DOHH2 (cell line): ENCODE data around the gene TSPO.

Source experiments
- CTCF ChIP-seq: fragments of 200-600 bp; sonication (generic); IDR thresholded peaks from one replicate; pipeline ENCODE4 v1.5.1; 2014; ENCODE audit warnings: antibody characterized with exemption, mild to moderate bottlenecking, low read depth, low read length; ENCODE audit not compliant: poor library complexity, severe bottlenecking
- EZH2phosphoT487 ChIP-seq: fragments of 200-600 bp; sonication (generic); IDR thresholded peaks from 2 replicates; pipeline ENCODE4 v1.6.1; 2017; ENCODE audit warnings: borderline replicate concordance, mild to moderate bottlenecking, antibody characterized with exemption, low read length, moderate library complexity, mixed read lengths

DNA sequence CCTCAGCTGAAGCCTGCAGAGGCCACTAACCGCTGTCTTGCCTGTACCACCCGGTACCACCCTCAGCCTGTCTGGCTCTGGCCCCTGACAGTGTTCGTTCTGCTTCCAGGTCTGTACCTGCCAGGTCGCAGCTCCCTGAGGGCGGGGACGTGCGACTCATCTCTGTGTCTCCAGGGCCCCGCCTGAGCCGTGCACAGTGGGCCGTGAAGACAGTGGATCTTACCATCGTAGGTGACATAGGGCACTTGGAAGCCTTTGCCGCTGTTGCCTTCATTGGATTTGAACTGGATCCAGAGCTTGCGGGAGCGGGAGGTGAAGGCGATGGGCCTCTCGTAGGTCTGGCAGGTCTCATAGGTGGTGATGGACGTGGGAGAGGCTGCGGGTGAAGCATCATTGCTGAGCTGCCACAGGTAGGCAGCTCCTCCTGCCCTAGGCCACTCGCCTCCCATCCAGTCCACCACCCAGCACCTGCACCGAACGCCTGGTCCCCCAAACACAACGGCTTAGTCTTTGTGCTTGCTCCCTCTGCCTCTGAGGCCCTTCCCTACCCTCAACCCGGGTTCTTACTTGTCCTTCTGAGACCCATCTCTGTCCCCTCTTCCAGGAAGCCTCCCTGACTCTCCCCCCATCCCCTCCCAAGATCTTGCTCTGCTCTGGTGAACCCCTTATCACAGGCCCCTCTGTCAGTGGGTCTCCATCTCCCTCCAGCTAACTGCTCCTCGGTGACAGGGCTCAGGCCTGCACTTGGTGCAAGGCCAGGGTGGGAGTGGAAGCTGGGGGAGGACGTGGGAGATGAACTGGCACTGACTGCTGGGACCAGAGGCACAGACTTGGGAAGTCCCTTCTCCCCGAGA, 56.7 kb downstream of the TSPO start:
- TF ChIP-seq CTCF = no peak
- no peak for TF ChIP-seq EZH2phosphoT487
